HCT116 (cell line): Measurements from ENCODE around the gene CRB1.

Experiments
- SRF ChIP-seq: IDR thresholded peaks from 2 replicates; pipeline ENCODE4 v1.6.1; 2012; ENCODE audit warnings: low read depth
- TF ChIP-seq, protein P1 (sequence below), 3 experiments: fragments of 200-600 bp in 1 of 3; sonication (generic) in 1 of 3; IDR thresholded peaks in 2 of 3; conservative IDR thresholded peaks in 1 of 3; 2 replicates each; pipeline ENCODE4 v1.5.1; 2012 to 2017; ENCODE audit warnings: low read depth in 2 of 3, low read length in 2 of 3, antibody characterized with exemption in 1 of 3, borderline replicate concordance in 1 of 3, control low read depth in 1 of 3, mild to moderate bottlenecking in 1 of 3, mixed read lengths in 1 of 3, mixed run types in 1 of 3, moderate library complexity in 1 of 3; ENCODE audit not compliant: insufficient read depth in 1 of 3

DNA sequence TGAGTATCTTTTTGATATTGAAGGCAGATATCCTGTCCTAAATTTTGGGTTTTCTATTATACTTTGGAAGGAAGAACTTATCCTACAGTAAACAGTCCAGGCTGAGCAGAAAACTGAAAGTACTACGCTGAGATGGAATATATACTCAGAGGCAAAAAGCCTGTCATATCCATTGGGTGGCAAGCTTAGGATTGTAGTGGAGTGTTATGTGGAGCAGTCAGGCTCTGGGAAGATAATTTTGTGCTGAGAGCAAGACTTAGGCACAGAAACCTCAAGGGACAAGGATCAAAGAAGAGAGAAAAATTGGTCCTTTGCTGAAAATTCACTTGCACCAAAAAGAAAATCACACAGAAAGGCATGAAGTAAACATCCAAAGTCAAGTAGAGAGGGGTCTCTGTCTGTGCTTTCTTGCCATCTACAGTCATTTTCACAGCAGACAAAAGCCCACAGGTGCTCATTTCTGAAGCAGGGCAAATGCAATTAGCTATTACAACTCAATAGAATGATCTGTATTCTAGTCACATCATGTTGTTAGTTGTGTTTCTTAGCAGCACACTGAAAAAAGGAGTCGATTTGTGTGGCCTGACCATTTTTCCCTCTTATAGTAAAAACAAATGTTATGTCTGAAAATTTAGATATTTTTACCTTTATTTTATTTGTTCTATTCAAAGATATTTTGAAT is 38.5 kb downstream of the CRB1 start:
- TF ChIP-seq SRF = no peak
- TF ChIP-seq, protein P1, sequence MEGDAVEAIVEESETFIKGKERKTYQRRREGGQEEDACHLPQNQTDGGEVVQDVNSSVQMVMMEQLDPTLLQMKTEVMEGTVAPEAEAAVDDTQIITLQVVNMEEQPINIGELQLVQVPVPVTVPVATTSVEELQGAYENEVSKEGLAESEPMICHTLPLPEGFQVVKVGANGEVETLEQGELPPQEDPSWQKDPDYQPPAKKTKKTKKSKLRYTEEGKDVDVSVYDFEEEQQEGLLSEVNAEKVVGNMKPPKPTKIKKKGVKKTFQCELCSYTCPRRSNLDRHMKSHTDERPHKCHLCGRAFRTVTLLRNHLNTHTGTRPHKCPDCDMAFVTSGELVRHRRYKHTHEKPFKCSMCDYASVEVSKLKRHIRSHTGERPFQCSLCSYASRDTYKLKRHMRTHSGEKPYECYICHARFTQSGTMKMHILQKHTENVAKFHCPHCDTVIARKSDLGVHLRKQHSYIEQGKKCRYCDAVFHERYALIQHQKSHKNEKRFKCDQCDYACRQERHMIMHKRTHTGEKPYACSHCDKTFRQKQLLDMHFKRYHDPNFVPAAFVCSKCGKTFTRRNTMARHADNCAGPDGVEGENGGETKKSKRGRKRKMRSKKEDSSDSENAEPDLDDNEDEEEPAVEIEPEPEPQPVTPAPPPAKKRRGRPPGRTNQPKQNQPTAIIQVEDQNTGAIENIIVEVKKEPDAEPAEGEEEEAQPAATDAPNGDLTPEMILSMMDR (IDR thresholded peaks at IDR 0.05 in 2 of 3, conservative IDR thresholded peaks at IDR 0.05 in 1 of 3; ENCODE audit: borderline replicate concordance in 1 of 3, insufficient read depth in 1 of 3, low read depth in 2 of 3, low read length in 2 of 3) = no peak
